HEK293 (cell line): ENCODE results near the gene FAM234B.

Source experiments
- KLF1 ChIP-seq: fragments of 450-650 bp; formaldehyde crosslinking; IDR thresholded peaks from 2 replicates; pipeline ENCODE4 v1.5.1; 2016; ENCODE audit warnings: missing biosample characterization, missing genetic modification characterization
- REPIN1 ChIP-seq: fragments of 450-650 bp; formaldehyde crosslinking; IDR thresholded peaks from 2 replicates; pipeline ENCODE4 v1.5.1; 2017; ENCODE audit warnings: missing biosample characterization, missing genetic modification characterization, low read depth
- ZBTB7A ChIP-seq: fragments of 450-650 bp; formaldehyde crosslinking; IDR thresholded peaks from 2 replicates; pipeline ENCODE4 v1.5.1; 2016; ENCODE audit warnings: low read depth, missing biosample characterization, missing genetic modification characterization
- ZNF121 ChIP-seq: fragments of 450-650 bp; formaldehyde crosslinking; IDR thresholded peaks from 2 replicates; pipeline ENCODE4 v1.5.1; 2016; ENCODE audit warnings: missing biosample characterization, missing genetic modification characterization
- ZNF133 ChIP-seq: fragments of 450-650 bp; formaldehyde crosslinking; IDR thresholded peaks from 2 replicates; pipeline ENCODE4 v1.5.1; 2016; ENCODE audit warnings: missing biosample characterization, missing genetic modification characterization
- ZNF221 ChIP-seq: fragments of 450-650 bp; formaldehyde crosslinking; IDR thresholded peaks from 2 replicates; pipeline ENCODE4 v1.5.1; 2017; ENCODE audit warnings: missing biosample characterization, missing genetic modification characterization, borderline replicate concordance
- ZNF24 ChIP-seq: fragments of 450-650 bp; formaldehyde crosslinking; IDR thresholded peaks from 2 replicates; pipeline ENCODE4 v1.5.1; 2016; ENCODE audit warnings: missing biosample characterization, missing genetic modification characterization
- ZNF37A ChIP-seq: fragments of 450-650 bp; IDR thresholded peaks from 2 replicates; pipeline ENCODE4 v1.5.1; 2018; ENCODE audit warnings: missing biosample characterization, missing genetic modification characterization
- ZNF596 ChIP-seq: fragments of 450-650 bp; IDR thresholded peaks from 2 replicates; pipeline ENCODE4 v1.5.0; 2018; ENCODE audit warnings: missing biosample characterization, mild to moderate bottlenecking, missing genetic modification characterization, moderate library complexity
- ZNF654 ChIP-seq: fragments of 450-650 bp; formaldehyde crosslinking; IDR thresholded peaks from 2 replicates; pipeline ENCODE4 v1.5.1; 2016; ENCODE audit warnings: low read depth, missing biosample characterization, missing genetic modification characterization
- TF ChIP-seq, protein P1 (sequence below): fragments of 450-650 bp; formaldehyde crosslinking; IDR thresholded peaks from 2 replicates; pipeline ENCODE4 v1.5.1; 2016; ENCODE audit warnings: missing biosample characterization, missing genetic modification characterization
- TF ChIP-seq, protein P2 (sequence below): fragments of 450-650 bp; formaldehyde crosslinking; IDR thresholded peaks from 2 replicates; pipeline ENCODE4 v1.5.1; 2016; ENCODE audit warnings: missing biosample characterization, missing genetic modification characterization
- TF ChIP-seq, protein P3 (sequence below): fragments of 450-650 bp; formaldehyde crosslinking; IDR thresholded peaks from 2 replicates; pipeline ENCODE4 v1.5.1; 2016; ENCODE audit warnings: missing biosample characterization, missing genetic modification characterization, low read depth
- TF ChIP-seq, protein P4 (sequence below): fragments of 450-650 bp; formaldehyde crosslinking; IDR thresholded peaks from 2 replicates; pipeline ENCODE4 v1.5.1; 2016; ENCODE audit warnings: missing biosample characterization, missing genetic modification characterization

GRCh38 chr12:13106666-13107065 lies 62.5 kb downstream of the FAM234B start:
- TF ChIP-seq, protein P1, sequence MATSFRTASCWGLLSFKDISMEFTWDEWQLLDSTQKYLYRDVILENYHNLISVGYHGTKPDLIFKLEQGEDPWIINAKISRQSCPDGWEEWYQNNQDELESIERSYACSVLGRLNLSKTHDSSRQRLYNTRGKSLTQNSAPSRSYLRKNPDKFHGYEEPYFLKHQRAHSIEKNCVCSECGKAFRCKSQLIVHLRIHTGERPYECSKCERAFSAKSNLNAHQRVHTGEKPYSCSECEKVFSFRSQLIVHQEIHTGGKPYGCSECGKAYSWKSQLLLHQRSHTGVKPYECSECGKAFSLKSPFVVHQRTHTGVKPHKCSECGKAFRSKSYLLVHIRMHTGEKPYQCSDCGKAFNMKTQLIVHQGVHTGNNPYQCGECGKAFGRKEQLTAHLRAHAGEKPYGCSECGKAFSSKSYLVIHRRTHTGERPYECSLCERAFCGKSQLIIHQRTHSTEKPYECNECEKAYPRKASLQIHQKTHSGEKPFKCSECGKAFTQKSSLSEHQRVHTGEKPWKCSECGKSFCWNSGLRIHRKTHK (tag by site-specific recombination) = no peak
- TF ChIP-seq, protein P2, sequence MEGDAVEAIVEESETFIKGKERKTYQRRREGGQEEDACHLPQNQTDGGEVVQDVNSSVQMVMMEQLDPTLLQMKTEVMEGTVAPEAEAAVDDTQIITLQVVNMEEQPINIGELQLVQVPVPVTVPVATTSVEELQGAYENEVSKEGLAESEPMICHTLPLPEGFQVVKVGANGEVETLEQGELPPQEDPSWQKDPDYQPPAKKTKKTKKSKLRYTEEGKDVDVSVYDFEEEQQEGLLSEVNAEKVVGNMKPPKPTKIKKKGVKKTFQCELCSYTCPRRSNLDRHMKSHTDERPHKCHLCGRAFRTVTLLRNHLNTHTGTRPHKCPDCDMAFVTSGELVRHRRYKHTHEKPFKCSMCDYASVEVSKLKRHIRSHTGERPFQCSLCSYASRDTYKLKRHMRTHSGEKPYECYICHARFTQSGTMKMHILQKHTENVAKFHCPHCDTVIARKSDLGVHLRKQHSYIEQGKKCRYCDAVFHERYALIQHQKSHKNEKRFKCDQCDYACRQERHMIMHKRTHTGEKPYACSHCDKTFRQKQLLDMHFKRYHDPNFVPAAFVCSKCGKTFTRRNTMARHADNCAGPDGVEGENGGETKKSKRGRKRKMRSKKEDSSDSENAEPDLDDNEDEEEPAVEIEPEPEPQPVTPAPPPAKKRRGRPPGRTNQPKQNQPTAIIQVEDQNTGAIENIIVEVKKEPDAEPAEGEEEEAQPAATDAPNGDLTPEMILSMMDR (tag by site-specific recombination) = no peak
- TF ChIP-seq ZBTB7A (tag by site-specific recombination) (no peak), ZNF37A (tag by site-specific recombination) (no peak), ZNF596 (tag by site-specific recombination) (no peak), REPIN1 (tag by site-specific recombination) (no peak), ZNF654 (tag by site-specific recombination) (no peak), ZNF24 (tag by site-specific recombination) (no peak), ZNF121 (no peak), KLF1 (tag by site-specific recombination) (no peak), ZNF133 (no peak), ZNF221 (tag by site-specific recombination) (no peak)
- TF ChIP-seq, protein P3, sequence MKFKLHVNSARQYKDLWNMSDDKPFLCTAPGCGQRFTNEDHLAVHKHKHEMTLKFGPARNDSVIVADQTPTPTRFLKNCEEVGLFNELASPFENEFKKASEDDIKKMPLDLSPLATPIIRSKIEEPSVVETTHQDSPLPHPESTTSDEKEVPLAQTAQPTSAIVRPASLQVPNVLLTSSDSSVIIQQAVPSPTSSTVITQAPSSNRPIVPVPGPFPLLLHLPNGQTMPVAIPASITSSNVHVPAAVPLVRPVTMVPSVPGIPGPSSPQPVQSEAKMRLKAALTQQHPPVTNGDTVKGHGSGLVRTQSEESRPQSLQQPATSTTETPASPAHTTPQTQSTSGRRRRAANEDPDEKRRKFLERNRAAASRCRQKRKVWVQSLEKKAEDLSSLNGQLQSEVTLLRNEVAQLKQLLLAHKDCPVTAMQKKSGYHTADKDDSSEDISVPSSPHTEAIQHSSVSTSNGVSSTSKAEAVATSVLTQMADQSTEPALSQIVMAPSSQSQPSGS (tag by site-specific recombination) = no peak
- TF ChIP-seq, protein P4, sequence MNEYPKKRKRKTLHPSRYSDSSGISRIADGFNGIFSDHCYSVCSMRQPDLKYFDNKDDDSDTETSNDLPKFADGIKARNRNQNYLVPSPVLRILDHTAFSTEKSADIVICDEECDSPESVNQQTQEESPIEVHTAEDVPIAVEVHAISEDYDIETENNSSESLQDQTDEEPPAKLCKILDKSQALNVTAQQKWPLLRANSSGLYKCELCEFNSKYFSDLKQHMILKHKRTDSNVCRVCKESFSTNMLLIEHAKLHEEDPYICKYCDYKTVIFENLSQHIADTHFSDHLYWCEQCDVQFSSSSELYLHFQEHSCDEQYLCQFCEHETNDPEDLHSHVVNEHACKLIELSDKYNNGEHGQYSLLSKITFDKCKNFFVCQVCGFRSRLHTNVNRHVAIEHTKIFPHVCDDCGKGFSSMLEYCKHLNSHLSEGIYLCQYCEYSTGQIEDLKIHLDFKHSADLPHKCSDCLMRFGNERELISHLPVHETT (tag by site-specific recombination) = no peak
